ENCODE data around the gene CD1C. TPM values are rescaled to one million over a fixed set of nuclear protein-coding genes. Genes with fewer than 3 reads are reported as not detected.
"Not testable (repeated sequence)": the region's sequence is repeated elsewhere in the genome, so short reads cannot be mapped to it uniquely, and the experiment has no call there.

CD1C gene
- total RNA-seq, 1 donor, result 0.27 TPM

DNA sequence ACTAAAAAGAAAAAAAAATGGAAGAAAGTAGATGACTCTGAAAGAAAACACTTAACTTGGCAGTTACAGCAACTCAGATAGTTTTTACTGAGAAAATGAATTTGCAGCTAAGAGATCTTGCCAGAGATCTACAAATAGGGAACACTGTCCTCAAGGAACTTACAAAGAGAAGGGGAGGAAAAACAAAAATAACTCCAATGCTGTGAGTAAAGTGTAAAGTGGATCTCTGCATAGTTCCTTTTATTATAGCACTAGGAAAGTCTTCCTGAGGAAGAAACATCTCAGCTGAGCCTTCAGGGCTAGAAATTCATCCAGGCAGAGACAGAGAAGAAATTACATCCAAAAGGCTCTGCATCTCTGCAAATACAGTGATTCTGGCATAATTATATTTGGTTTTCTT is 37.8 kb downstream of the CD1C start:
- DNase-seq (ENCODE audit: low read depth in 2 of 3, low spot score in 2 of 3), result no peak

- no peak for DNase-seq (ENCODE audit: low read depth in 2 of 3, low spot score in 2 of 3)
These were observed 38.7 kb downstream of the CD1C start for GRCh38 chr1:158328426-158328825.

DNA sequence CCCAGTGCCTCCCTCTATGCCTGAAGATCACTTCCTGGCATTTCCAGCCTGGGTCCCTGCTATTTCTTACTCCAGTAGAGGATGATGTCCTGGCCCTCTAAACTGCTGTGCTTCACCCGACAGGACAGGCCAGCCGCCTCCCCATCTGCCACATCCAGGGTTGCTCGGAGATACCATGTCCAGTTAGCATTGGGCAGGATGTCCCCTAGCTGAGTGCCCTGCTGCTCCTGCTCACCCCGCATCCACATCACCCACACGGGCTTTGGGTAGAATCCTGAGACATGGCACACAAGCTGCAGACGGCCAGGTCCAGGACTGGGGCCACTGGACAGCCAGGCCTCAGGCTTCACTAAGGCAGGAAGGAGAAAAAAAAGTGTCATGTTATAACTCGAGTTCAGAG is 39.6 kb downstream of the CD1C start:
- no peak for DNase-seq (ENCODE audit: low read depth in 2 of 3, low spot score in 2 of 3)

DNA sequence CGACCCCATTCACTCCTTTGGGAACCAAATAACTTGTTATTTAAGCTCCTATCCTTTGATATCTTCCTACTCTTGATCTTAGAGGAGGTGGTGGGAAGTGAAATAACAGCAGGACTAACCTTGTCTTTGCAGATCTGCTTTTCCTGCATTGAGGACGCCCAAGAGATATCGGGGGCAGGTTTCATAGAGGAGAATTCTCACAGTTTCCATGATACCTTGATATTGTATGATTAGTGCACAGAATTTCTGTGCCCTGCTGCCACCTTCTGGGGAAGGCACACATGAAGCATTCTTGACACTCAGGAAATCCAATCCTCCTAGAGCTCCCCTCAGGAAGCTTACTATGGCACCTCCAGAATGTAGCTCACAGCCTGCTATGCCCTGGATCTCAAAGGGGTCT is 40.0 kb downstream of the CD1C start:
- peak in 2 of 3 donors; percentile 20 to 54 for DNase-seq (ENCODE audit: low read depth in 2 of 3, low spot score in 2 of 3)

GRCh38 chr1:158330391-158331105 is 40.8 kb downstream of the CD1C start:
- DNase-seq (ENCODE audit: low read depth in 2 of 3, low spot score in 2 of 3), result no peak

- no peak for DNase-seq (ENCODE audit: low read depth in 2 of 3, low spot score in 2 of 3)
These were observed 41.3 kb downstream of the CD1C start for GRCh38 chr1:158331106-158331425.

GRCh38 chr1:158331481-158332150 is 41.9 kb downstream of the CD1C start, which contains the start of gene CD1B:
TSS of gene CD1B (minus strand) at chr1:158331531. CDS start at chr1:158331423, 108 bp downstream.
- no peak for DNase-seq (ENCODE audit: low read depth in 2 of 3, low spot score in 2 of 3)

GRCh38 chr1:158333405-158334155 is 43.9 kb downstream of the CD1C start:
- no peak for DNase-seq (ENCODE audit: low read depth in 2 of 3, low spot score in 2 of 3)

DNA sequence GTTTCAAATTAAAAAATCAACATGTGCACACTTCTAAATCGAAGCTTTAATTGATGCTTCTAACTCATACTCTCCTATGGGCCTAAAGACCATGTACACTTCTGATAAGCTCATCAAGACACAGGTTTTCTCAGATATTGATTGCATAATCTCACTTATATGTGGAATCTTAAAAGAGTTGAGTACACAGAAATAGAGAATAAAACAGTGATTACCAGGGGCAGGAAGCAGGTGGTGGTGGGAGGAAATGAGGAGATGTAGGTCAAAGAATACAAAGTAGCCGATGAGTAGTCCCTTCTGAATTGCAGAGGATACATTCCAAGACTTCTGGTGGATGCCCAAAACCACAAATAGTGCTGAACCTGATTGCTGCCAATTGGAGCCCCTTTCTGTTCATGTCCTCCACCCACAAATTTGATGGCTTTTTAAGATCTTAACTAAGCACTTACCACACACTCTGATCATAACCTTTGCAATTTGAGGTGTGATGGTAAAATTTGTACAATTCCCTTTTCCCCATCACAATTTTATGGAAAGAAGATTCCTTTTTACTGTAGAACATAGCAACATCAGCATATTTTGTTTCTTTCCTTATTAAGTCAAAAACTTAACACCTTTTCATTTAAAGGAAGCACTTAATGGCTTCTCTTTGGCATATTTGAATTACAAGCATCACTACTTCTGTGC is 44.9 kb downstream of the CD1C start:
- DNase-seq (ENCODE audit: low read depth in 2 of 3, low spot score in 2 of 3), result no peak

DNA sequence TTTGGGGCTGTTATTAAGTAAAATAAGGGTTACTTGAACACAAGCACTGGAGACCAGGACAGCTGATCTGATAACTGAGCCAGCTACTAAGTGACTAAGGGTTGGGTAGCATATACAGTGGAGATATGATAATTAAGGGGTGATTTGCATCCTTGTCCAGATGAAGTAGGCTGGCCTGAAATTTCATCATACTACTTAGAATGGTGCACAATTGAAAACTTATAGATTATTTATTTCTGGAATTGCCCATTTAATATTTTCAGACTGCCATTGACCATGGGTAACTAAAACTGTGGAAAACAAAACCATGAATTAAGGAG is 45.5 kb downstream of the CD1C start:
- DNase-seq (ENCODE audit: low read depth in 2 of 3, low spot score in 2 of 3), result no peak

- not testable (repeated sequence) for DNase-seq (ENCODE audit: low read depth in 2 of 3, low spot score in 2 of 3)
These were observed 46.7 kb downstream of the CD1C start for GRCh38 chr1:158336413-158336812.

Other genes with a start within 250 kb of the CD1C start
- gene CD1D, start 109.0 kb upstream of the CD1C start, total RNA-seq, result 0.54 TPM
- gene CD1A, start 35.5 kb upstream of the CD1C start, total RNA-seq, result not detected
- not detected for gene CD1B, start 41.6 kb downstream of the CD1C start, total RNA-seq
- gene CD1E, start 64.0 kb downstream of the CD1C start, total RNA-seq, result not detected
- under 0.01 TPM for gene OR10T2, start 109.5 kb downstream of the CD1C start, total RNA-seq
- not detected for gene OR10K2, start 136.3 kb downstream of the CD1C start, total RNA-seq
- not detected for gene OR10K1, start 171.9 kb downstream of the CD1C start, total RNA-seq
- not detected for gene OR10R2, start 182.3 kb downstream of the CD1C start, total RNA-seq